ENCODE results near the gene ONECUT1. TPM values are rescaled to one million over a fixed set of nuclear protein-coding genes. Genes with fewer than 3 reads are reported as not detected.
A peak's percentile ranks its signal among the peaks of the same experiment; 100 is the strongest.
"Not testable (repeated sequence)": the region's sequence is repeated elsewhere in the genome, so short reads cannot be mapped to it uniquely, and the experiment has no call there.

ONECUT1 gene
- not detected in 2 replicates for total RNA-seq
- long read RNA-seq: 0 reads

- H3K4me3 Mint-ChIP-seq (ENCODE audit: unreplicated experiment): peak within 1 kb of the TSS; percentile 76
- H3K9me3 Mint-ChIP-seq (ENCODE audit: unreplicated experiment): no peaks in the 10 kb centered on the region
- TF ChIP-seq CTCF (IDR thresholded peaks at IDR 0.05): no peak
- H3K4me1 Mint-ChIP-seq (ENCODE audit: unreplicated experiment): peaks cover 12% of the 10 kb centered on the region
- peaks cover 40% of the 10 kb centered on the region for H3K27me3 Mint-ChIP-seq (ENCODE audit: unreplicated experiment)
- no peak within 1 kb of the TSS for H3K27ac Mint-ChIP-seq (ENCODE audit: unreplicated experiment)
- no peak for DNase-seq (ENCODE audit: extremely low spot score, unreplicated experiment)
- no peaks in the 10 kb centered on the region for H3K36me3 Mint-ChIP-seq (ENCODE audit: unreplicated experiment)
Measured at GRCh38 chr15:52790169-52790708, at the start of gene ONECUT1. Gene ONECUT1, minus strand, starts transcription at chr15:52790336. Its CDS starts 452 bp downstream, at chr15:52789884.

GRCh38 chr15:52834379-52834778 is 44.2 kb upstream of the ONECUT1 start:
- no peak for DNase-seq (ENCODE audit: extremely low spot score, unreplicated experiment)
- TF ChIP-seq CTCF (IDR thresholded peaks at IDR 0.05): no peak
- no peaks in the 10 kb centered on the region for H3K36me3 Mint-ChIP-seq (ENCODE audit: unreplicated experiment)
- peaks cover 13% of the 10 kb centered on the region for H3K27me3 Mint-ChIP-seq (ENCODE audit: unreplicated experiment)
- H3K9me3 Mint-ChIP-seq (ENCODE audit: unreplicated experiment): no peaks in the 10 kb centered on the region
- H3K4me3 Mint-ChIP-seq (ENCODE audit: unreplicated experiment): no peak overlapping the region
- H3K27ac Mint-ChIP-seq (ENCODE audit: unreplicated experiment): no peak overlapping the region
- H3K4me1 Mint-ChIP-seq (ENCODE audit: unreplicated experiment): no peaks in the 10 kb centered on the region

- H3K4me3 Mint-ChIP-seq (ENCODE audit: unreplicated experiment); DNase-seq (ENCODE audit: extremely low spot score, unreplicated experiment); H3K9me3 Mint-ChIP-seq (ENCODE audit: unreplicated experiment); H3K4me1 Mint-ChIP-seq (ENCODE audit: unreplicated experiment); H3K27ac Mint-ChIP-seq (ENCODE audit: unreplicated experiment); H3K36me3 Mint-ChIP-seq (ENCODE audit: unreplicated experiment): not testable (repeated sequence)
- peaks cover 22% of the 10 kb centered on the region for H3K27me3 Mint-ChIP-seq (ENCODE audit: unreplicated experiment)
Measured at GRCh38 chr15:52824169-52824942, 34.2 kb upstream of the ONECUT1 start.

GRCh38 chr15:52822475-52822874 is 32.3 kb upstream of the ONECUT1 start:
- no peak for TF ChIP-seq CTCF (IDR thresholded peaks at IDR 0.05)
- Mint-ChIP-seq H3K9me3 (ENCODE audit: unreplicated experiment) (no peaks in the 10 kb centered on the region), H3K27me3 (ENCODE audit: unreplicated experiment) (peaks cover 38% of the 10 kb centered on the region), H3K27ac (ENCODE audit: unreplicated experiment) (no peak overlapping the region), H3K4me3 (ENCODE audit: unreplicated experiment) (no peak overlapping the region), H3K36me3 (ENCODE audit: unreplicated experiment) (no peaks in the 10 kb centered on the region), H3K4me1 (ENCODE audit: unreplicated experiment) (no peaks in the 10 kb centered on the region)
- no peak for DNase-seq (ENCODE audit: extremely low spot score, unreplicated experiment)

GRCh38 chr15:52819253-52819652 is 29.1 kb upstream of the ONECUT1 start:
- no peaks in the 10 kb centered on the region for H3K36me3 Mint-ChIP-seq (ENCODE audit: unreplicated experiment)
- no peak for TF ChIP-seq CTCF (IDR thresholded peaks at IDR 0.05)
- peaks cover 31% of the 10 kb centered on the region for H3K27me3 Mint-ChIP-seq (ENCODE audit: unreplicated experiment)
- H3K4me1 Mint-ChIP-seq (ENCODE audit: unreplicated experiment): no peaks in the 10 kb centered on the region
- no peak overlapping the region for H3K27ac Mint-ChIP-seq (ENCODE audit: unreplicated experiment)
- no peak overlapping the region for H3K4me3 Mint-ChIP-seq (ENCODE audit: unreplicated experiment)
- no peaks in the 10 kb centered on the region for H3K9me3 Mint-ChIP-seq (ENCODE audit: unreplicated experiment)
- no peak for DNase-seq (ENCODE audit: extremely low spot score, unreplicated experiment)

- not testable (repeated sequence) for H3K36me3 Mint-ChIP-seq (ENCODE audit: unreplicated experiment); H3K27ac Mint-ChIP-seq (ENCODE audit: unreplicated experiment); DNase-seq (ENCODE audit: extremely low spot score, unreplicated experiment); H3K9me3 Mint-ChIP-seq (ENCODE audit: unreplicated experiment); H3K4me1 Mint-ChIP-seq (ENCODE audit: unreplicated experiment); H3K4me3 Mint-ChIP-seq (ENCODE audit: unreplicated experiment)
- H3K27me3 Mint-ChIP-seq (ENCODE audit: unreplicated experiment): peaks cover 46% of the 10 kb centered on the region
Measured at GRCh38 chr15:52815899-52816298, 25.8 kb upstream of the ONECUT1 start.
